Transverse colon (tissue), 3 donors: ENCODE data around the gene CTSF.

Source experiments
- CTCF ChIP-seq, 5 experiments: fragments of 200-600 bp in 3 of 5; fragments of 450-650 bp in 2 of 5; sonication (generic) in 3 of 5; IDR thresholded peaks; 1 replicate in 2 of 5; 2 replicates in 3 of 5; pipeline ENCODE4 v1.5.1; 2016 to 2017; ENCODE audit warnings: antibody characterized with exemption in 5 of 5, inconsistent platforms in 3 of 5, mild to moderate bottlenecking in 2 of 5, moderate library complexity in 1 of 5
- EP300 ChIP-seq: sonication (generic); formaldehyde crosslinking; IDR thresholded peaks from one replicate; pipeline ENCODE4 v1.6.1; 2017; ENCODE audit warnings: antibody characterized with exemption, low read depth

GRCh38 chr11:66559142-66559865 lies 9.1 kb downstream of the CTSF start:
- TF ChIP-seq EP300 = no peak
- TF ChIP-seq CTCF (IDR thresholded peaks at IDR 0.05) = no peak
